HG03342 (cell line): ENCODE results near the gene CALHM3.

Experiments
- ATAC-seq: cut with Tn5 transposase; IDR thresholded peaks from one replicate; pipeline ENCODE4 v1.9.1; 2021; ENCODE audit warnings: mild to moderate bottlenecking, moderate library complexity; ENCODE audit not compliant: unreplicated experiment

Gene CALHM3

GRCh38 chr10:103451091-103451813 lies 27.8 kb downstream of the CALHM3 start:
- ATAC-seq = no peak

GRCh38 chr10:103450201-103450695 lies 28.8 kb downstream of the CALHM3 start:
- no peak for ATAC-seq

- ATAC-seq = no peak
Observed at GRCh38 chr10:103449208-103450144, 29.6 kb downstream of the CALHM3 start.

GRCh38 chr10:103448746-103449145 lies 30.3 kb downstream of the CALHM3 start:
- ATAC-seq = no peak

GRCh38 chr10:103447187-103447586 lies 31.9 kb downstream of the CALHM3 start:
- no peak for ATAC-seq

- ATAC-seq = no peak
Observed at GRCh38 chr10:103445767-103446567, 33.1 kb downstream of the CALHM3 start.

- no peak for ATAC-seq
Observed at GRCh38 chr10:103445366-103445765, 33.7 kb downstream of the CALHM3 start.

GRCh38 chr10:103444478-103444877 lies 34.6 kb downstream of the CALHM3 start:
- ATAC-seq = no peak

GRCh38 chr10:103443475-103444185 lies 35.4 kb downstream of the CALHM3 start:
- ATAC-seq = no peak

DNA sequence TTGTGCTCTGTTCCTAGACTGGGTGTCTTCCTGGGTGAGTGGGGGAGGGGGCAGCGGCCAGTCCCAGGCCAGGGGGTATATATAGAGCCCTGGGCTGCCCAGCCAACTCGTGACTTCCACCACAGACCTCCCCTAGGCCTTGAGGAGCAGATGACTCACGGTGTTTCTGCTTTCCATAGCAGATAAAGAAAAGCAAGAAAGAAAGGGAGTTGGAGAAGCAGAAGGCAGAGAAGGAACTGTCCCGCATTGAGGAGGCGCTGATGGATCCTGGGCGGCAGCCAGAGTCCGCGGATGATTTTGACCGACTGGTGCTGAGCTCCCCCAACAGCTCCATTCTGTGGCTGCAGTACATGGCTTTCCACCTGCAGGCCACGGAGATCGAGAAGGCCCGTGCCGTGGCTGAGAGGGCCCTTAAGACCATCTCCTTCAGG lies 37.0 kb downstream of the CALHM3 start:
- no peak for ATAC-seq

DNA sequence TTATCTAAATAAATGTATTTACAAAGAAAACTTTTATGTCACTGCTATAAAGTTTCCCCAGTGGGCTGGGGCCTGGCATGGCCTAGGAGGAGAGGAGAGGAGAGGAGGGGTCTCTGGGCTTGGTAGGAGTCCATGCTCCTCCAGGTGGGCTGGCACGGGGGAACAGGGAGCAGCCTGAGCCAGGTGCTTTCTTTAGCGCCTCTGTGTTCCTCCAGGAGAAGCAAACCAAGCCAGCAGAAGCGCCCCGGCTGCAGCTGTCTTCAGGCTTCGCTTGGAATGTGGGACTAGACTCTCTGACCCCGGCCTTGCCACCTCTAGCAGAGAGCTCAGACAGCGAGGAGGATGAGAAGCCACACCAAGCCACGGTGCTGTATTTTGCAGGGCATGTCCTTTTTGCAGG lies 37.4 kb downstream of the CALHM3 start:
- ATAC-seq = no peak

GRCh38 chr10:103441206-103441605 lies 37.8 kb downstream of the CALHM3 start:
- no peak for ATAC-seq

DNA sequence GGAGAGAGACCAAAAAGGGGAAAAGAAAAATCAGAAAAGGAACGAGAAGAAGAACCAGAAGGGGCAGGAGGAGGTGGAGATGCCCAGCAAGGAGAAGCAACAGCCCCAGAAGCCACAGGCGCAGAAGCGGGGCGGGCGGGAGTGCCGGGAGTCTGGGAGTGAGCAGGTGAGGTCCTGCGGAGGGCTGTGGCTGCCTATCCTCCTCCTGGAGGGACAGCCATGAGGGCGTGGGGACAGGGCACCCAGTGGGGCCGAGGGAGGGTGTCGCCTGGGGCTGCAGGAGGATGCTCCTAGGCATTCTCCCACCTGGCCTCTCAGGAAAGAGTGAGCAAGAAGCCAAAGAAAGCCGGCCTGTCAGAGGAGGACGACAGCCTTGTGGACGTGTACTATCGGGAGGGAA lies 38.6 kb downstream of the CALHM3 start:
- ATAC-seq = no peak

DNA sequence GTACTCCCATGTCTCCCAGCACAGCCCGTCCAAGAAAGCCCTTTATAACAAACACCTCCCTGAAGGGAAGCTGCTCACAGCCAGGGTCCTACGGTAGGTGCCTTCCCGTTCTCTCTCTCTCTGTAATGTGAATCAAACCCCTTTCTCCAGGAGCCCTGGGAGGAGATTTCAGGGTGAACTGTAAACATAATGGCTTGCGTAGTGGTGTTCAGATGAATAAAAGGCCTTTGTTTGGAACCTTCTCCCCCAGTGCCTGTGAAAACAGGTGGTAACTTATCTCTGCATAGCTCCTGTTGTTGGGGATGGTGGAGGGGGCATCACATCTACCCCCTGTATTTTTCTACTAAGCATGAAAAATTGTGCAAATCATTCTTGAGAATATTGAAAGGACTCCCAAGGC lies 39.3 kb downstream of the CALHM3 start:
- ATAC-seq = no peak

GRCh38 chr10:103433858-103434257 lies 45.2 kb downstream of the CALHM3 start:
- ATAC-seq = no peak

DNA sequence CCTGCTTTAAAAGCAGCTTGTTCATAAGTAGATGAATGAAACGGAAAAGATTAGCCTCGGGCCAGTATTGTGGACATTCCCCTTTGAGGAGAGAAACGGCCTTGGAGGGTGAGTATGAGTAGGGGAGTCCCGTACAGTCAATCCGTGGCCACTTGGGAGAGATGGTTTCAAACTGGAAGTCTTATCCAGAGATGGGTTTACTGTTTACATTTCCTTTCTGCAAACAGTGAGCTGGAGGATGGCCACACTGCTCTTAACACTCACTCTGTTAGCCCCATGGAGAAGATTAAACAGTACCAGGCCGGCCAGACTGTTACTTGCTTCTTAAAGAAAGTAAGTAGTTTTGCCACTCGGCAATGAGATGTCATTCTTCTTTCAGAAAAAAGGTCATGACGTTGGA lies 47.1 kb downstream of the CALHM3 start:
- ATAC-seq = no peak

- no peak for ATAC-seq
Observed at GRCh38 chr10:103429647-103430046, 49.4 kb downstream of the CALHM3 start.

- no peak for ATAC-seq
Observed at GRCh38 chr10:103428989-103429643, 49.9 kb downstream of the CALHM3 start.

DNA sequence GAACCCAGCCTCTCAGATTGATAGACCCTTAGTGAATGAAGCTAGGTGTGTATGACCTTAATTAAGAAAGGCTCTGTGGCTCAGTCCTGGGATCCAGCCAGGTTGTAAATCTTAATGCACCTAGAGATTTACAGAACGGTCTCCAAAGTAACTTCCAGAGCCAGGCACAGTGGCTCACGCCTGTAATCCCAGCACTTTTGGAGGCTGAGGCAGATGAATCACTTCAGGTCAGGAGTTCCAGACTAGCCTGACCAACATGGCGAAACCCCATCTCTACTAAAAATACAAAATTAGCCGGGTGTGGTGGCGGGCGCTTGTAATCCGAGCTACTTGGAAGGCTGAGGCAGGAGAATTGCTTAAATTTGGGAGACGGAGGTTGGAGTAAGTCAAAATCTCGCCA lies 51.2 kb downstream of the CALHM3 start:
- no peak for ATAC-seq

DNA sequence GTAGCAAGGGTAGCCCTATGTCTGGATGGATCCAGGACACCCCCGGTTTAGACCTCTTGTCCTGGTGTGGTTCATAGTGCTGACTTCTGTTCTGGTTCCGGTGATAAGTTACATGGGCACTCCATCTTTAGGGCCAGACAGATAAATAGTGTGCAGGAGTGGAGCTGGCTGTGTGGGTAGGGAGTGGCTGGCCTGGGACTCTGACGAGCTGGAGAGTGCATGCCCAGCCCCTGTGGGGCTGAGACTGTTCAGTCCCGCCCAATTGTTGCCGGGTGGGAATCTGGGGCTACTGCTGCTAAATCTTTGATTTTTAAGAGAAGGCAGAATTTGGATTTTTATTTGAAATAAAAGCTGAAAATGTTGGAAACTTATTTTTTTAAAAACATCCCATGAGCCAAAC lies 55.3 kb downstream of the CALHM3 start:
- ATAC-seq = no peak
